HUES48 (cell line): ENCODE data around the gene CACNA1H.
"Not testable (repeated sequence)": the region's sequence is repeated elsewhere in the genome, so short reads cannot be mapped to it uniquely, and the experiment has no call there.

Source experiments
- H3K27ac ChIP-seq: one replicate; pipeline ENCODE4 v1.7.0; 2013; ENCODE audit warnings: low read depth, low read length, inconsistent platforms
- H3K27me3 ChIP-seq: 2 replicates; pipeline ENCODE4 v1.6.1; 2013; ENCODE audit warnings: mild to moderate bottlenecking, low read length; ENCODE audit not compliant: control insufficient read depth, insufficient read depth
- H3K36me3 ChIP-seq: 2 replicates; pipeline ENCODE4 v1.6.1; 2013; ENCODE audit warnings: low read length; ENCODE audit not compliant: control insufficient read depth, insufficient read depth
- H3K4me1 ChIP-seq: 2 replicates; pipeline ENCODE4 v1.6.1; 2013; ENCODE audit warnings: mild to moderate bottlenecking, low read length; ENCODE audit not compliant: control insufficient read depth, insufficient read depth
- H3K4me3 ChIP-seq: 2 replicates; pipeline ENCODE4 v1.5.1; 2013; ENCODE audit warnings: mild to moderate bottlenecking, low read depth, low read length
- H3K9ac ChIP-seq: 2 replicates; pipeline ENCODE4 v1.6.1; 2013; ENCODE audit warnings: mild to moderate bottlenecking, low read depth, low read length, moderate library complexity
- H3K9me3 ChIP-seq: 2 replicates; pipeline ENCODE4 v1.6.1; 2013; ENCODE audit warnings: low read length; ENCODE audit not compliant: control insufficient read depth, insufficient read depth

Gene CACNA1H

DNA sequence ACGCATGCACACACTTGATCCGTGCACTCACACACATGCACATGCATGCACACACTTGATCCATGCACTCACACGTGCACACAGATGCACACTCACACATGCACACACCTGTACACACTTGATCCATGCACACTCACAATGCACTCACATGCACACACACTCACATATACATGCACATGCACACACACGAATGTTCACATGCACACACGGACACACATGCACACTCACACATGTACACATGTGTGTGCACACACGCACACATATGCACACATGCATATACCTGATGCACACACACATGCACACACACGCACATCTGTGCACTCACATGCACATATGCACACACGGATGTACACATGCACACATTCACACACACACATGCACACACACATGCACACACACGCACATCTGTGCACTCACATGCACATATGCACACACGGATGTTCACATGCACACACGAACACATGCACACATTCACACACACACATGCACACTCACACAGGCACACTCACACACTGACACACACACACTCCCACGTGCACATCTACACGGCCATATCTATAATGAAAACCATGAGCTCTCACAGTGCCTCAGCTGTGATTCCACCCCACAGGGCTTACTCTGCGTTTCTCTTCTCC, 95.1 kb downstream of the CACNA1H start:
- H3K9ac ChIP-seq, H3K4me3 ChIP-seq, H3K4me1 ChIP-seq, H3K36me3 ChIP-seq, H3K27ac ChIP-seq, H3K9me3 ChIP-seq: not testable (repeated sequence)
- H3K27me3 ChIP-seq = peaks cover 14% of the 10 kb centered on the region

DNA sequence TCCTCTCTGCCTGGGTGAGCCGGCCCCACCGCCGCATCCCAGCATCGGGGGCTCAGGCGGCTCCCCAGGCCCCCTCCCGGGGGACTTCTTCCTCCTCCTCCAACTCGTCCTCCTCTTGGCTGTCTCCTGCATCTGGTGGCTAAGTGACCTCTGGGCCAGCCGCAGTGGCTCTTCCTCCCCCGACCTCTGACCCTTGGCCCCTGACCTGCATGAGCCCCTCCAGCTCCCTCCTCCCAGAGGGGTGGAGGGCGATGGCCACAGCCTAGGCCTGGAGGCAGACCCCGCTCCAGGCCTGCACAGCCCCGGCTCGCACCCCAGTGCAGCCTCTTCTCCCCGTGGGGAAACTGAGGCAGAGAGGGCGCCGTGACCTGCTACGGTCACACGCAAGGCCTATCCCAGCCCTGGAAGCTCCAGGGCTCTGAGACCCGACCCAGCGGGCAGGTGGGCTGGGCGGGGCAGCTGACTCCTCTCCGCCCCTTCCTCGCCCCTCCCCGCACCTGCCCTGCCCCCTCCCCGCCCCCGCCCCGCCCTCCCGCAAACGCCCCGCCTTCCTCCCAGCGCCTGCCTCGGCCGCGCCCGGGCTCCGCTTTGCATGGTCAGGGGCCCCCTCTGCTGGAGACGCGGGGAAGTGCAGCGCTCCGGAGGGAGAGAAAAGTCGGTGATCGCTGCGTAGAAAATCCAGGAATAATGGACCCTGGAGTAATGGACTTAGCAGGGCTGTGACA, 96.3 kb downstream of the CACNA1H start:
- H3K9ac ChIP-seq, H3K27ac ChIP-seq, H3K4me3 ChIP-seq, H3K9me3 ChIP-seq, H3K36me3 ChIP-seq, H3K4me1 ChIP-seq: not testable (repeated sequence)
- H3K27me3 ChIP-seq = peaks cover 14% of the 10 kb centered on the region

DNA sequence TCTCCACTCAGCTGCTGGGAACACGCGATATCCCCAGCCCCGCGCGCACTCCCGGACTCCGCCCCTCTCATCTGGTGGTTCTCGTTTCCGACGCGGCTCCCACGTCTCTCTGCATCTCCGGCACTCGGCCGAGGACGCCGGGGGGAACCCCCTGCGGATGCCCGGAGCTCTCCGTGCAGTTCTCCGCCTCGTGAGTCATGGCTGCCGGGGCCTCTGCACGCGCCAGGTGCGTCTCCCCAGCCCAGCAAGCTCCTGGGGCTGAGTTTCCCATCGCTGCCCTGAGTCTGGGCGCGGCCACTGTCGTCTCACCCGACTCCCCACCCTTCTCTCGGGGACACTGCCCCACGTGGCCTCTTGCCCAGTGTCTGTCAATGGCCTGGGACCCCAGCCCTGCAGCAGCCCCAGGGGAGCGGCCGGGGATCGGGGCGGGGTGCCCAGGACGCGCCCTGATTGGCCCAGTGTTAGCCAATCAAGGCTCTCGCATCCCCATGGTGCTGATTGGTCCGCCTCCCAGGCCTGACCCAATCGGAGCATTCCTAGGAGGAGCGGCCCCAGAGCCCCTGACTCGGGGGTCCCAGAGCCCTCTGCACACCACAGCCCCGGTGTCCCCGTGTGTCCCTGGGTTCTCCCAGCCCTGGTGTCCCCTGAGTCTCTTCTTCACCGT, 100.9 kb downstream of the CACNA1H start:
- H3K4me3 ChIP-seq, H3K9me3 ChIP-seq, H3K4me1 ChIP-seq, H3K27ac ChIP-seq, H3K27me3 ChIP-seq, H3K36me3 ChIP-seq, H3K9ac ChIP-seq: not testable (repeated sequence)

GRCh38 chr16:1254821-1255220, 101.9 kb downstream of the CACNA1H start:
- not testable (repeated sequence) for H3K9ac ChIP-seq, H3K36me3 ChIP-seq, H3K4me1 ChIP-seq, H3K9me3 ChIP-seq, H3K27ac ChIP-seq, H3K4me3 ChIP-seq
- peaks cover 10% of the 10 kb centered on the region; the same call in 1 of the 2 replicates for H3K27me3 ChIP-seq

GRCh38 chr16:1255276-1256122, 102.6 kb downstream of the CACNA1H start, which contains the start of gene TPSD1:
TSS of gene TPSD1 (plus strand) at chr16:1256069. CDS start at chr16:1256281, 212 bp downstream.
- not testable (repeated sequence) for H3K4me1 ChIP-seq, H3K36me3 ChIP-seq, H3K27ac ChIP-seq, H3K4me3 ChIP-seq, H3K9ac ChIP-seq, H3K9me3 ChIP-seq
- H3K27me3 ChIP-seq = peaks cover 17% of the 10 kb centered on the region; the same call in 1 of the 2 replicates

- H3K9ac ChIP-seq, H3K27ac ChIP-seq, H3K4me3 ChIP-seq, H3K4me1 ChIP-seq, H3K36me3 ChIP-seq, H3K9me3 ChIP-seq: not testable (repeated sequence)
- H3K27me3 ChIP-seq = peaks cover 21% of the 10 kb centered on the region; the same call in 1 of the 2 replicates
Measured at GRCh38 chr16:1256296-1256873, 103.5 kb downstream of the CACNA1H start.

DNA sequence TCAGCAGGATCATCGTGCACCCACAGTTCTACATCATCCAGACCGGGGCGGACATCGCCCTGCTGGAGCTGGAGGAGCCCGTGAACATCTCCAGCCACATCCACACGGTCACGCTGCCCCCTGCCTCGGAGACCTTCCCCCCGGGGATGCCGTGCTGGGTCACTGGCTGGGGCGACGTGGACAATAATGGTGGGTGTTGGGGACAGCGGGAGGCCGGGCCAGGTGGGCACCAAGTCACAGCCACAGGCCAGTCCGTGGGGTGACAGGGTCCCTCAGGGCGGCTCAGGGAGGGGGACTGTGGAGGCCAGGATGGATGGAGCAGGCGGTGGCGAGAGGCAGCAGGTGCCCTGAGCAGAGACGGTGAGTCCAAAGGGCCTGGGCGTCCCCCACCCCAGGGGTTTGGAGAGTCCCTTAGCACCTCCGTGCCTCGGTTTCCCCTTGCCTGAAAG, 104.0 kb downstream of the CACNA1H start:
- H3K36me3 ChIP-seq = no peaks in the 10 kb centered on the region
- H3K27ac ChIP-seq = no peak overlapping the region
- no peak overlapping the region for H3K9ac ChIP-seq
- no peaks in the 10 kb centered on the region for H3K9me3 ChIP-seq
- no peaks in the 10 kb centered on the region; the same call in 1 of the 2 replicates for H3K4me1 ChIP-seq
- no peak overlapping the region for H3K4me3 ChIP-seq
- H3K27me3 ChIP-seq = peaks cover 24% of the 10 kb centered on the region; the same call in 1 of the 2 replicates

- no peaks in the 10 kb centered on the region; the same call in 1 of the 2 replicates for H3K4me1 ChIP-seq
- peaks cover 24% of the 10 kb centered on the region; the same call in 1 of the 2 replicates for H3K27me3 ChIP-seq
- no peaks in the 10 kb centered on the region for H3K9me3 ChIP-seq
- H3K4me3 ChIP-seq = no peak overlapping the region
- H3K36me3 ChIP-seq = no peaks in the 10 kb centered on the region
- H3K27ac ChIP-seq = no peak overlapping the region
- H3K9ac ChIP-seq = no peak overlapping the region
Measured at GRCh38 chr16:1257561-1258224, 104.8 kb downstream of the CACNA1H start.

- peaks cover 24% of the 10 kb centered on the region; the same call in 1 of the 2 replicates for H3K27me3 ChIP-seq
- no peak overlapping the region for H3K27ac ChIP-seq
Measured at GRCh38 chr16:1258225-1258600, 105.3 kb downstream of the CACNA1H start.

More at GRCh38 chr16:1258225-1258600, 105.3 kb downstream of the CACNA1H start:
- Histone ChIP-seq H3K9ac (no peak overlapping the region), H3K4me1 (no peaks in the 10 kb centered on the region; the same call in 1 of the 2 replicates), H3K36me3 (no peaks in the 10 kb centered on the region), H3K4me3 (no peak overlapping the region), H3K9me3 (no peaks in the 10 kb centered on the region)
